GM12878 (cell line): ENCODE measurements around the gene TMEM88. TPM values are rescaled to one million over a fixed set of nuclear protein-coding genes. Genes with fewer than 3 reads are reported as not detected.

ENCODE experiments used
- ATAC-seq: fragments of 200-7000 bp; cut with Tn5 transposase; 3 replicates; pipeline ENCODE4 v1.9.1; 2020; ENCODE audit warnings: mild to moderate bottlenecking, moderate library complexity
- BruUV-seq: library from RNA; stranded (reverse); fragments of 400-500 nt; replicated peaks from 2 replicates; lab custom pipeline; 2021; lab: Mats Ljungman, UMichigan
- CTCF ChIA-PET: fragments of 300-600 bp; sonication (Branson Sonifier 250); formaldehyde crosslinking; extraction: SDS; loops from one replicate; lab custom pipeline; 2021; ENCODE audit warnings: inconsistent platforms; lab: Yijun Ruan, JAX
- POLR2A ChIA-PET: fragments of 350-600 bp; formaldehyde crosslinking; extraction: SDS; loops from one replicate; lab custom pipeline; 2021; ENCODE audit warnings: inconsistent platforms; lab: Charles Lee
- RAD21 ChIA-PET: fragments of 300-600 bp; sonication (Branson Sonifier 250); formaldehyde crosslinking; loops from one replicate; lab custom pipeline; 2023; ENCODE audit warnings: antibody characterized with exemption; ENCODE audit not compliant: unreplicated experiment; lab: Charles Lee
- SMC1A ChIA-PET: fragments of 300-600 bp; sonication (Branson Sonifier 250); formaldehyde crosslinking; loops from one replicate; lab custom pipeline; 2023; ENCODE audit not compliant: unreplicated experiment, uncharacterized antibody; lab: Charles Lee
- DNase-seq: peaks from one replicate; pipeline ENCODE4 v3.0.0-alpha.2; 2011; ENCODE audit warnings: low read depth, low spot score
- FAIRE-seq: peaks from 3 replicates; lab custom pipeline; 2011; peaks lifted over from hg19 to GRCh38; lab: Jason Lieb, UNC
- H2AFZ ChIP-seq: 2 replicates; pipeline ENCODE4 v1.6.0; 2011; ENCODE audit warnings: low read depth, low read length, control low read depth; ENCODE audit not compliant: control insufficient read depth
- H3K27ac ChIP-seq: 2 replicates; pipeline ENCODE4 v1.5.1; 2011; ENCODE audit warnings: control low read depth; ENCODE audit not compliant: control insufficient read depth, insufficient read depth
- H3K27me3 ChIP-seq, 2 experiments: replicated peaks in 1 of 2; 2 replicates each; pipeline versions ENCODE4 v1.6.0 to v1.6.1; 2011; ENCODE audit warnings: low read length in 1 of 2; ENCODE audit not compliant: control insufficient read depth in 2 of 2, insufficient read depth in 2 of 2
- H3K36me3 ChIP-seq, 2 experiments: 2 replicates each; pipeline ENCODE4 v1.5.1; 2011; ENCODE audit warnings: low read length in 1 of 2; ENCODE audit not compliant: control insufficient read depth in 2 of 2, insufficient read depth in 2 of 2
- H3K4me1 ChIP-seq: 2 replicates; pipeline ENCODE4 v1.6.1; 2011; ENCODE audit warnings: mild to moderate bottlenecking, low read length, moderate library complexity, mixed read lengths; ENCODE audit not compliant: control insufficient read depth, insufficient read depth
- H3K4me2 ChIP-seq: 2 replicates; pipeline ENCODE4 v1.6.0; 2011; ENCODE audit warnings: control low read depth; ENCODE audit not compliant: control insufficient read depth, insufficient read depth
- H3K4me3 ChIP-seq: fragments of 200-600 bp; sonication (generic); 2 replicates; pipeline ENCODE4 v1.5.1; 2016
- H3K79me2 ChIP-seq: 2 replicates; pipeline ENCODE4 v1.6.0; 2011; ENCODE audit warnings: low read length; ENCODE audit not compliant: control insufficient read depth, insufficient read depth
- H3K9ac ChIP-seq: 2 replicates; pipeline ENCODE4 v1.8.0; 2011; ENCODE audit warnings: low read length, control low read depth, mixed read lengths; ENCODE audit not compliant: control insufficient read depth, insufficient read depth
- H3K9me3 ChIP-seq: replicated peaks from 3 replicates; pipeline ENCODE4 v1.5.1; 2011; ENCODE audit warnings: mild to moderate bottlenecking, low read length; ENCODE audit not compliant: control insufficient read depth, insufficient read depth
- H4K20me1 ChIP-seq: 2 replicates; pipeline ENCODE4 v1.6.0; 2011; ENCODE audit not compliant: control insufficient read depth, insufficient read depth
- ATF7 ChIP-seq: fragments of 450-650 bp; IDR thresholded peaks from 2 replicates; pipeline ENCODE4 v1.6.1; 2016; ENCODE audit warnings: low read depth, mild to moderate bottlenecking
- BCL11A ChIP-seq: IDR thresholded peaks from 2 replicates; pipeline ENCODE4 v1.6.1; 2011; ENCODE audit warnings: low read depth, low read length
- BHLHE40 ChIP-seq, 2 experiments: fragments of 450-650 bp in 1 of 2; IDR thresholded peaks; 2 replicates each; pipeline ENCODE4 v1.6.1; 2011 to 2017; ENCODE audit warnings: low read depth in 2 of 2, borderline replicate concordance in 1 of 2, improper control_type of control experiment in 1 of 2, low read length in 1 of 2, mild to moderate bottlenecking in 1 of 2
- BMI1 ChIP-seq: fragments of 450-650 bp; IDR thresholded peaks from 2 replicates; pipeline ENCODE4 v1.6.1; 2016; ENCODE audit warnings: mild to moderate bottlenecking, moderate library complexity, borderline replicate concordance
- CHD1 ChIP-seq: IDR thresholded peaks from 2 replicates; pipeline ENCODE4 v1.6.1; 2012; ENCODE audit warnings: low read depth, low read length, improper control_type of control experiment
- CHD4 ChIP-seq: fragments of 200-600 bp; sonication (generic); IDR thresholded peaks from 2 replicates; pipeline ENCODE4 v1.6.1; 2016; ENCODE audit warnings: mild to moderate bottlenecking
- JUND ChIP-seq: IDR thresholded peaks from 2 replicates; pipeline ENCODE4 v1.6.1; 2012; ENCODE audit warnings: low read depth, mild to moderate bottlenecking, low read length, improper control_type of control experiment, moderate library complexity
- RB1 ChIP-seq: fragments of 450-650 bp; formaldehyde crosslinking; IDR thresholded peaks from 2 replicates; pipeline ENCODE4 v1.6.1; 2017; ENCODE audit warnings: mild to moderate bottlenecking, borderline replicate concordance
- SMC3 ChIP-seq: IDR thresholded peaks from 2 replicates; pipeline ENCODE4 v1.6.1; 2011; ENCODE audit warnings: low read length, improper control_type of control experiment, borderline replicate concordance
- TARDBP ChIP-seq: IDR thresholded peaks from 2 replicates; pipeline ENCODE4 v1.6.1; 2016; ENCODE audit warnings: borderline replicate concordance
- YBX1 ChIP-seq: fragments of 450-650 bp; IDR thresholded peaks from 2 replicates; pipeline ENCODE4 v1.6.1; 2016; ENCODE audit warnings: antibody characterized with exemption
- ZNF217 ChIP-seq: fragments of 450-650 bp; IDR thresholded peaks from 2 replicates; pipeline ENCODE4 v1.6.1; 2017; ENCODE audit warnings: antibody characterized with exemption, mild to moderate bottlenecking
- WGBS: methylation state at CpG from one replicate; pipeline ENCODE4 v1.1.6; 2016; ENCODE audit warnings: low lambda C conversion rate; ENCODE audit not compliant: insufficient replicate concordance, insufficient coverage; ENCODE audit errors: missing lambda C conversion rate; 5-methylcytosine and 5-hydroxymethylcytosine counted together
- in situ Hi-C: fragments of 300-500 bp; cut with MboI; formaldehyde crosslinking; loops from 9 replicates; pipeline ENCODE4 v1.14.3; 2018; ENCODE audit warnings: mixed read lengths
- intact Hi-C: fragments of 100-400 bp; cut with micrococcal nuclease; formaldehyde crosslinking; loops from one replicate; pipeline ENCODE4 v1.14.2; 2022; ENCODE audit not compliant: unreplicated experiment
- polyA plus RNA-seq, 11 experiments: library from polyadenylated mRNA; depleted of rRNA in 4 of 11; unstranded in 6 of 11; stranded (reverse) in 5 of 11; fragments of >200 nt; fragmentation: Nextera tagmentation in 4 of 11; fragmentation: Illumina TruSeq in 1 of 11; extraction: Ambion mirVana in 4 of 11; extraction: Trizol in 1 of 11; gene quantifications; 1 replicate in 1 of 11; 2 replicates in 10 of 11; pipeline versions ENCODE4 v1.2.1 to v1.2.3, GENCODE V29; 2011 to 2016; ENCODE audit warnings: inconsistent platforms in 2 of 11, missing spikeins in 2 of 11, low read depth in 1 of 11
- total RNA-seq, 4 experiments: library from RNA; depleted of rRNA in 3 of 4; stranded (reverse); fragments of >200 nt in 3 of 4; fragmentation: Illumina TruSeq in 1 of 4; extraction: Trizol in 1 of 4; gene quantifications; 2 replicates each; pipeline versions ENCODE4 v1.2.1 to v1.2.3, GENCODE V29; 2013 to 2021
- TF ChIP-seq, protein P1 (sequence below): fragments of 450-650 bp; IDR thresholded peaks from 2 replicates; pipeline ENCODE4 v1.6.1; 2017; ENCODE audit warnings: mild to moderate bottlenecking, low read depth, inconsistent platforms; ENCODE audit not compliant: poor library complexity, severe bottlenecking

The TMEM88 gene
- total and polyA plus RNA-seq, 10 of the 15 experiments (the other 5 are each of a cell fraction or from before 2014, with no cell fraction given): 0.21 to 2.2 (median 0.62) TPM; not detected in 5

DNA sequence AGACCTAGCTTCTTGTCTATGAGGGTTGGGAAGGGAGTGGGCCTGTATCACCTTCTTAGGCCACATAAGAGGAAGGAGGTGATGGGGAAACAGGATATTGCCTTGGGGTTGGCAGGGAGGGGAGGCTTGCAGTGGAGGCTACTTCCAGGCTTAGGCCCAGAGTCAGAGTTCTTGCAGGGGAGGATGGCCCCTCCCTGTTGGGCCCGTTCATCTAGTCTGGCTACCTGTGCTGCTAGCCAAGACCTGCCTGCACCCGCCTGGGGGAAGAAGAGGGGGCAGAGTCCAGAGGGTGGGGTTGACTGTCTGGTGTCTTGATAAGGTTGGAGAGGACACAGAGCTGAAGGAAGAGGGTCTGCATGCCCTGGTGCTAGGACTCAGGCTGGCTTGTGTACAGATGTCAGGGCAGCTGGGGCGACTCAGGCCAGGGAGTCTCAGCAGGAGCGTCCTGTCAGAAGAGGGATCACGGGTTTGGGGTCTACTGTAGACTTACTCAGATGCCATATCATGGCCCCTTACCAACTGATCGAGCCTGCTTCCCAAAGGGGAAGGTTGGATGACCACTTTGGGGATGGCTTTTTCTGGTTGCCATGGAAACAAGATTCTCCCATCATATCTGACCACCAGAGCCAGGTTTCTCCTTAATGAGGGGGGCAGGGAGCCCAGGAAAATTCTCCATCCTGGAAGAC, 15.5 kb upstream of the TMEM88 start:
- ChIA-PET POLR2A (interaction anchor here (0.7 to 0.8 kb wide), 2 partner anchors 117 to 152 kb away, joined by 3 read pairs; partner anchors contain the start of gene TP53), RAD21 (interaction anchor here (1.3 kb wide), 1 partner anchor 18 kb away, joined by 6 read pairs; the partner anchor contains the start of gene NAA38)
- Histone ChIP-seq H3K27me3 (no peaks in the 10 kb centered on the region), H3K36me3 (peaks cover 0 to 5% of the 10 kb centered on the region in 2 experiments; a peak in 1 of 4 replicates), H3K4me3 (peak overlapping the region; percentile 41; the same call in 1 of the 2 replicates), H3K79me2 (peaks cover 55% of the 10 kb centered on the region), H3K27ac (no peak overlapping the region), H4K20me1 (no peaks in the 10 kb centered on the region; the same call in 1 of the 2 replicates), H2AFZ (no peak overlapping the region)
- WGBS: 71% methylated on average over 6 of the region's 6 CpGs
- no peak for ATAC-seq
- FAIRE-seq: no peak
- intact Hi-C loops: no loop called here
- TF ChIP-seq BMI1: peak; percentile 83
- TF ChIP-seq ATF7: no peak
- TF ChIP-seq, all 136 proteins: peak for 1
- CTCF ChIA-PET: interaction anchor here (1.0 to 2.5 kb wide), 3 partner anchors 11 to 96 kb away, joined by 7 to 9 read pairs (median 8); partner anchors contain the start of gene NAA38
- peaks cover 33% of the 10 kb centered on the region for H3K4me1 ChIP-seq
- in situ Hi-C loops: no loop called here
- no TSS peak for BruUV-seq
- H3K9ac ChIP-seq: no peak overlapping the region; the same call in 1 of the 2 replicates
- no peaks in the 10 kb centered on the region for H3K9me3 ChIP-seq
- SMC1A ChIA-PET: interaction anchor here (1.0 to 1.5 kb wide), 3 partner anchors 12 to 153 kb away, joined by 3 to 4 read pairs (median 3); partner anchors contain the start of genes CYB5D1 and NAA38
- DNase-seq: no peak
- peak overlapping the region; percentile 69 for H3K4me2 ChIP-seq

DNA sequence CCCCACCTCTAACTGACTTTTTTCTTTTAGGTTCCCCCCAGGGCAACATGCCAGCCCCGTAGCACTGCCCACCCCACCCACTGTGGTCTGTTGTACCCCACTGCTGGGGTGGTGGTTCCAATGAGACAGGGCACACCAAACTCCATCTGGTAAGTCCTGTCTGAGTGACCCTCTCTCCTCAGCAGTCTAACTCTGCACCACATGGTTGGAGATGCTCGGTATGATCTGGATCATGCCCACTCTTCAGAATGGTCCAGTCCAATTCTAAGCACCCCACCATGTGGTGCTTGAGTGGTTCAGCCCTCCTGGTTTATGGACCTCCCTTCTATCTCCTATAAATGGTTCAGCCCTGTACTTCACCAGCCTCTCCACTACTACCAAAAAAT, 15.0 kb upstream of the TMEM88 start:
- Histone ChIP-seq H3K79me2 (peaks cover 61% of the 10 kb centered on the region), H3K4me3 (no peak overlapping the region), H3K4me2 (0 out of 2 replicates have a peak overlapping the region, but pooled peaks have one; percentile 69), H4K20me1 (no peaks in the 10 kb centered on the region; the same call in none of the 2 replicates), H3K27ac (no peak overlapping the region), H3K4me1 (peaks cover 33% of the 10 kb centered on the region), H3K36me3 (peaks cover 0 to 5% of the 10 kb centered on the region in 2 experiments; a peak in 1 of 4 replicates), H3K27me3 (no peaks in the 10 kb centered on the region), H2AFZ (no peak overlapping the region), H3K9ac (no peak overlapping the region), H3K9me3 (no peaks in the 10 kb centered on the region)
- BruUV-seq: no TSS peak
- POLR2A ChIA-PET: no interaction called here
- in situ Hi-C loops: no loop called here
- intact Hi-C loops: no loop called here
- no peak for FAIRE-seq
- no peak for DNase-seq
- SMC1A ChIA-PET: interaction anchor here (1.2 to 1.5 kb wide), 3 partner anchors 11 to 43 kb away, joined by 3 read pairs; partner anchors contain the start of genes CYB5D1 and NAA38
- RAD21 ChIA-PET: interaction anchor here (1.3 kb wide), 1 partner anchor 17 kb away, joined by 6 read pairs; the partner anchor contains the start of gene NAA38
- CTCF ChIA-PET: interaction anchor here (0.7 to 2.5 kb wide), 4 partner anchors 9 to 96 kb away, joined by 3 to 9 read pairs (median 6); partner anchors contain the start of gene NAA38
- 59% methylated on average over 2 of the region's 2 CpGs for WGBS
- no peak for ATAC-seq
- TF ChIP-seq RB1 (no peak), SMC3 (no peak), CHD1 (peak; percentile 95), TARDBP (no peak), JUND (peak; percentile 92), BHLHE40 (IDR thresholded peaks at IDR 0.05; ENCODE audit: borderline replicate concordance in 1 of 2, low read depth in 2 of 2, low read length in 1 of 2) (peak; percentile 60 to 74; a peak in 3 of 4 replicates), YBX1 (no peak), CHD4 (no peak), ZNF217 (no peak), BCL11A (no peak)
- TF ChIP-seq, protein P1, sequence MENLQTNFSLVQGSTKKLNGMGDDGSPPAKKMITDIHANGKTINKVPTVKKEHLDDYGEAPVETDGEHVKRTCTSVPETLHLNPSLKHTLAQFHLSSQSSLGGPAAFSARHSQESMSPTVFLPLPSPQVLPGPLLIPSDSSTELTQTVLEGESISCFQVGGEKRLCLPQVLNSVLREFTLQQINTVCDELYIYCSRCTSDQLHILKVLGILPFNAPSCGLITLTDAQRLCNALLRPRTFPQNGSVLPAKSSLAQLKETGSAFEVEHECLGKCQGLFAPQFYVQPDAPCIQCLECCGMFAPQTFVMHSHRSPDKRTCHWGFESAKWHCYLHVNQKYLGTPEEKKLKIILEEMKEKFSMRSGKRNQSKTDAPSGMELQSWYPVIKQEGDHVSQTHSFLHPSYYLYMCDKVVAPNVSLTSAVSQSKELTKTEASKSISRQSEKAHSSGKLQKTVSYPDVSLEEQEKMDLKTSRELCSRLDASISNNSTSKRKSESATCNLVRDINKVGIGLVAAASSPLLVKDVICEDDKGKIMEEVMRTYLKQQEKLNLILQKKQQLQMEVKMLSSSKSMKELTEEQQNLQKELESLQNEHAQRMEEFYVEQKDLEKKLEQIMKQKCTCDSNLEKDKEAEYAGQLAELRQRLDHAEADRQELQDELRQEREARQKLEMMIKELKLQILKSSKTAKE: no peak
